Esophagus (tissue), 2 donors: Measurements from ENCODE around the gene VMAC. TPM values are rescaled to one million over a fixed set of nuclear protein-coding genes. Genes with fewer than 3 reads are reported as not detected.
"Not testable (repeated sequence)": the region's sequence is repeated elsewhere in the genome, so short reads cannot be mapped to it uniquely, and the experiment has no call there.

Source experiments
- H3K27ac ChIP-seq, 2 donors: one replicate each; pipeline ENCODE4 v1.5.1; 2013; ENCODE audit warnings: low read depth in 2 of 2, mild to moderate bottlenecking in 2 of 2, inconsistent platforms in 1 of 2, low read length in 1 of 2, moderate library complexity in 1 of 2
- H3K27me3 ChIP-seq, 2 donors: one replicate each; pipeline ENCODE4 v1.6.1; 2013; ENCODE audit warnings: low read length in 2 of 2, control low read depth in 1 of 2, mild to moderate bottlenecking in 1 of 2; ENCODE audit not compliant: insufficient read depth in 2 of 2, control insufficient read depth in 1 of 2
- H3K36me3 ChIP-seq, 2 donors: one replicate each; pipeline ENCODE4 v1.6.1; 2013; ENCODE audit warnings: low read length in 1 of 2; ENCODE audit not compliant: control insufficient read depth in 2 of 2, insufficient read depth in 2 of 2
- H3K4me1 ChIP-seq, 2 donors: one replicate each; pipeline ENCODE4 v1.6.1; 2013; ENCODE audit warnings: low read length in 1 of 2; ENCODE audit not compliant: control insufficient read depth in 2 of 2, insufficient read depth in 2 of 2
- H3K4me3 ChIP-seq, 2 donors: one replicate each; pipeline ENCODE4 v1.5.1; 2013; ENCODE audit warnings: low read length in 2 of 2, mild to moderate bottlenecking in 2 of 2, low read depth in 1 of 2, moderate library complexity in 1 of 2
- H3K9me3 ChIP-seq, 2 donors: one replicate each; pipeline ENCODE4 v1.6.1; 2013; ENCODE audit warnings: mild to moderate bottlenecking in 2 of 2, low read depth in 1 of 2, low read length in 1 of 2, moderate library complexity in 1 of 2; ENCODE audit not compliant: control insufficient read depth in 2 of 2, insufficient read depth in 1 of 2
- WGBS, 2 donors: extraction: QIAGEN DNeasy Blood & Tissue Kit; methylation state at CpG; one replicate each; pipeline ENCODE4 v1.1.7; 2013; 5-methylcytosine and 5-hydroxymethylcytosine counted together
- polyA plus RNA-seq, 2 donors: library from polyadenylated mRNA; stranded (reverse); fragments of 200-250 nt; gene quantifications; one replicate each; pipeline ENCODE4 v1.2.3, GENCODE V29; 2013
- donor health status: healthy with polysubstance abuse.
- donor health status: Bipolar disorder and iron deficiency.

VMAC gene, protein sequence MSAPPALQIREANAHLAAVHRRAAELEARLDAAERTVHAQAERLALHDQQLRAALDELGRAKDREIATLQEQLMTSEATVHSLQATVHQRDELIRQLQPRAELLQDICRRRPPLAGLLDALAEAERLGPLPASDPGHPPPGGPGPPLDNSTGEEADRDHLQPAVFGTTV
- 1 to 10 TPM; 3.4 to 7.9 TPM for polyA plus RNA-seq

- no peaks in the 10 kb centered on the region for H3K9me3 ChIP-seq
- H3K4me3 ChIP-seq: peak within 1 kb of the TSS; percentile 93
- H3K27me3 ChIP-seq: no peaks in the 10 kb centered on the region
- WGBS, 2 donors: 0% methylated on average over 51 to 61 of the region's 61 CpGs
- peaks cover 3 to 9% of the 10 kb centered on the region in 2 donors for H3K36me3 ChIP-seq
- H3K27ac ChIP-seq: peak within 1 kb of the TSS; percentile 89 to 98
- H3K4me1 ChIP-seq: peaks cover 0 to 5% of the 10 kb centered on the region in 2 donors
Measured at GRCh38 chr19:5904352-5905113, at the start of gene VMAC. TSS of gene VMAC (plus strand) at chr19:5904872. CDS start at chr19:5904891, 19 bp downstream.

DNA sequence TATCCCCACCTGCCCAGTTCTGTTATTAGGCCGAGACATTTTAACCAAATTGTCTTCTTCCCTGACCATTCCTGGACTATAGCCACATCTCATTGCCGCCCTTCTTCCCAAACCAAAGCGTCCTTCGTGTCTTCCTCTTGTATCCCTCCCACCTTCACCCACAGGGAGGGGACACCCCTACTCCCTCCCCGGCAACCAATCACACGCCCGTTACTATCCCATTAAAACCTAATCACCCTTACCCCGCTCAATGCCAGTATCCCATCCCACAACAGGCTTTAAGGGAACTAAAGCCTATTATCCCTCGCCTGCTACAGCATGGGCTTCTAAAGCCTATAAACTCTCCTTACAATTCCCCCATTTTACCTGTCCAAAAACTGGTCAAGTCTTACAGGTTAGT is 49.5 kb upstream of the VMAC start:
- not testable (repeated sequence) for H3K4me3 ChIP-seq, H3K36me3 ChIP-seq, H3K4me1 ChIP-seq, H3K9me3 ChIP-seq, H3K27me3 ChIP-seq, H3K27ac ChIP-seq
- 84 to 87% methylated on average over 9 of the region's 9 CpGs for WGBS, 2 donors

- Histone ChIP-seq H3K27ac (peak overlapping the region; percentile 65 to 71), H3K4me1 (no peaks in the 10 kb centered on the region), H3K27me3 (no peaks in the 10 kb centered on the region), H3K4me3 (no peak overlapping the region), H3K9me3 (no peaks in the 10 kb centered on the region), H3K36me3 (no peaks in the 10 kb centered on the region)
- 74 to 77% methylated on average over 18 of the region's 18 CpGs for WGBS, 2 donors
Measured at GRCh38 chr19:5857203-5858081, 47.2 kb upstream of the VMAC start.

GRCh38 chr19:5863030-5863665 is 41.5 kb upstream of the VMAC start:
- WGBS, 2 donors: 64% methylated on average over 11 of the region's 11 CpGs

GRCh38 chr19:5864013-5864720 is 40.5 kb upstream of the VMAC start:
- Histone ChIP-seq H3K36me3 (no peaks in the 10 kb centered on the region), H3K27me3 (no peaks in the 10 kb centered on the region), H3K4me1 (peaks cover 0 to 2% of the 10 kb centered on the region in 2 donors), H3K27ac (no peak overlapping the region), H3K9me3 (no peaks in the 10 kb centered on the region), H3K4me3 (no peak overlapping the region)
- 84 to 85% methylated on average over 9 of the region's 9 CpGs for WGBS, 2 donors

More at GRCh38 chr19:5863030-5863665, 41.5 kb upstream of the VMAC start:
- Histone ChIP-seq H3K27me3 (no peaks in the 10 kb centered on the region), H3K36me3 (no peaks in the 10 kb centered on the region), H3K4me1 (peaks cover 0 to 2% of the 10 kb centered on the region in 2 donors), H3K4me3 (no peak overlapping the region), H3K27ac (no peak overlapping the region), H3K9me3 (no peaks in the 10 kb centered on the region)

DNA sequence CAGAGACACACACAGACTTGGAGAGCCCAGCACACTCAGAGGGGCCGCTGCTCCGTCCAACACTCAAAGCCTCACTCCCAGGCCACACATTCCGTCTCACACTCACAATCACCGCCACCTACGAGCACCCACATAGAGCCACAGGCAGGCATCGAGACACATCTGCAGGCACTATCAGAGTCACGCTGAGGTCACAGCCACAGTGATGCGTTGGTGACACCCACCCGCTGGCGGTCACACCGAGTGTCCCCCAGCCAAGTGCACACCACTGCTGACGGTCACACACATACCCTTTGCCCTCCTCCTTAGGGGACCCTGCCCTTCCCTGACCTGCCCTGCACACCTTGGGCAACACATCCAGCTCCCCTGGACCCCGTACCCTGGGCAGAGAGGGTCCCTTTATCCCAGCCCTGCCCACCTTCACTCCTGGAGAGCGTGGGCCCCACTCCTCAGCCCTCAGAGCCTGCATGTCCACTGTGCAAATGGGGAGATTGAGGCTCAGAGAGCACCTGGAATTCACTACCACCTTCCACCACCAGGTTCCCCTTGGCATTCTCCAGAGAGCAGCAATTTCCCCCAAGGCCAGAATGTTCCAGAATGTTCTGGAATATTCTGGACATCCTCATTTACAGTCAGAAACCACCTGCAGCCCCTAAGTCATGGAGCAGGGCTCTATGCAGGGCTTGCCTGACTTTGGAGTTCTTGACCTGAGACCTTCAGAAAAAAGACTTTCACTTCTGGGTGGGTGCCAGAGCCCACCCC is 39.8 kb upstream of the VMAC start:
- 84 to 85% methylated on average over 14 of the region's 14 CpGs for WGBS, 2 donors
- H3K4me1 ChIP-seq: peaks cover 0 to 2% of the 10 kb centered on the region in 2 donors
- no peaks in the 10 kb centered on the region for H3K36me3 ChIP-seq
- H3K27me3 ChIP-seq: no peaks in the 10 kb centered on the region
- H3K4me3 ChIP-seq: no peak overlapping the region
- H3K27ac ChIP-seq: no peak overlapping the region
- no peaks in the 10 kb centered on the region for H3K9me3 ChIP-seq

GRCh38 chr19:5865772-5866171 is 38.9 kb upstream of the VMAC start:
- Histone ChIP-seq H3K4me1 (peaks cover 0 to 2% of the 10 kb centered on the region in 2 donors), H3K4me3 (no peak overlapping the region), H3K9me3 (no peaks in the 10 kb centered on the region), H3K36me3 (no peaks in the 10 kb centered on the region), H3K27me3 (no peaks in the 10 kb centered on the region), H3K27ac (no peak overlapping the region)
- WGBS, 2 donors: 84 to 85% methylated on average over 11 of the region's 11 CpGs

DNA sequence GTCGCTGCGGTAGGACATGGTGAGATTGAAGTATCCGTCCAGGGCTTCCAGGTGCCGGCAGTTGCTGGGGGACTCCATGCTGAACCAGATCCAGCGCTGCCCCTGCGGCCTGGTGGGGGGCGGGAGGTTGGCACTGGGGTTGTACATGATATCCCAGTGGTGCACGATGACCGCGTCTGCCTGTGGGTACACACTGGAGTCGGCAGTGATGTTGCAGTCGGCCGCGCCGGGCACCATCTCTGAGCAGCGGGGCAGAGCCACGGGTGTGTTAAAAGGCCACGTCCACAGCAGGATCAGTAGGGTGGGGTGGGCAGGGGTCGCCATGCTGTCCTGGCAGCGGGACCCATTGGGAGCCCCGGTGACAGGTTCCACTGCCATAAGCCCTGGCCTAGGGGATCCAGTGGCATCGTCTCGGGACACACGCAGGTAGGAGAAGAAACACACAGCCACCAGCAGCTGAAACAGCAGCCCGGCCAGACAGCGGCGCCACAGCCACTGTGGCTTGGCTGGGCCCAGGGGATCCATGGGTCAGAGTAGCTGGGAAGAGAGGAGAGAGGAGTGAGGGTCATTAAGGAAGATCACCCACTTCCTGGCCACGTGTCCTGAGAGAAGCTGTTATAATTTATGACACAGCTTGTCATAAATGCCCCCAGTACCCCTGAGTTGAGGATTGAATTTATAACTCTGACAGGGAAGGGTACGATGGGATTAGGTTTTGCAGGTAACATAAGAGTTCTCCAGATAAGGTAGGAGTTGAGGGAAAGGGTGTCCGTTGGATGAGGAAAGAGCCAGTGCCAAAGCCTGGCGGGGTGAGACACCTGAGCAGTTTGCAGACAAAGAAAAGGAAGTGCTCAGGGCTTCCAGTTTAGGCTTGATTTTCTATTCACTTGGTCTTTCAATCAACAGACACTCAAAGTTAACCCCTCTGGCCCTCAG is 37.2 kb upstream of the VMAC start:
- Histone ChIP-seq H3K27ac (no peak overlapping the region), H3K36me3 (no peaks in the 10 kb centered on the region), H3K4me3 (no peak overlapping the region), H3K4me1 (peaks cover 0 to 2% of the 10 kb centered on the region in 2 donors), H3K27me3 (no peaks in the 10 kb centered on the region), H3K9me3 (no peaks in the 10 kb centered on the region)
- 85 to 88% methylated on average over 31 of the region's 31 CpGs for WGBS, 2 donors
